GM12891 (cell line): ENCODE data around the gene NRTN.

Experiments
- DNase-seq: peaks from one replicate; pipeline ENCODE4 v3.0.0; 2011; ENCODE audit warnings: low spot score; ENCODE audit not compliant: insufficient read length
- FAIRE-seq: peaks from 2 replicates; lab custom pipeline; 2011; peaks lifted over from hg19 to GRCh38; lab: Jason Lieb, UNC
- PAX5 ChIP-seq: IDR thresholded peaks from 2 replicates; pipeline ENCODE4 v1.6.1; 2011; ENCODE audit warnings: low read length, moderate library complexity, mild to moderate bottlenecking; ENCODE audit not compliant: insufficient read depth, severe bottlenecking
- POLR2A ChIP-seq: IDR thresholded peaks from 2 replicates; pipeline ENCODE4 v1.6.1; 2011; ENCODE audit warnings: low read depth, low read length, control low read depth
- POLR2AphosphoS5 ChIP-seq: IDR thresholded peaks from 2 replicates; pipeline ENCODE4 v1.6.1; 2011; ENCODE audit warnings: low read depth, low read length, control low read depth
- POU2F2 ChIP-seq: IDR thresholded peaks from 2 replicates; pipeline ENCODE4 v1.6.1; 2011; ENCODE audit warnings: low read depth, mild to moderate bottlenecking, control low read depth, low read length, moderate library complexity
- SPI1 ChIP-seq: IDR thresholded peaks from 2 replicates; pipeline ENCODE4 v1.6.1; 2011; ENCODE audit warnings: low read depth, low read length, control low read depth
- TAF1 ChIP-seq: IDR thresholded peaks from 2 replicates; pipeline ENCODE4 v1.6.1; 2011; ENCODE audit warnings: low read depth, low read length, control low read depth

Gene NRTN

DNA sequence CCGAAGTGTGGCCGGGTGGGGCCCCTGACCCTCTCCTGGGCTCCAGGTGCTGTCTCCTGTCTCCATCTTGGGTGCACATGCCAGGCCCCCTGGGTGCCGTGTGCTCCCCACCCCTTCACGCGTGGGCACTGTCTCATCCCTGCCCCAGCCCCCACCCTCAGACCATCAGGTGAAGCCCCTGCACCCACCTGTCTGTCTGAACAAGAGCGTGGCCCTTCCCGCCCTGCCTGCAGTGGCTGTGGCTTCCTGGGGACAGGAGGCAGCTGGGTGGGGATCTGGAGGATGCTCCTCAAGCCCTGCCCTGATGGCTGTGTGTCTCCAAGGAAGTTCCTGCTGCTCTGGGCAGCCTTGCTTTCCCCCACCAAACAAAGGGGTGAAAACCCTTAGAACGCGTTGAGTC, 22.5 kb upstream of the NRTN start:
- no peak for FAIRE-seq
- TF ChIP-seq SPI1 (no peak), PAX5 (no peak), TAF1 (no peak), POLR2A (no peak), POLR2AphosphoS5 (no peak), POU2F2 (no peak)
- no peak for DNase-seq

DNA sequence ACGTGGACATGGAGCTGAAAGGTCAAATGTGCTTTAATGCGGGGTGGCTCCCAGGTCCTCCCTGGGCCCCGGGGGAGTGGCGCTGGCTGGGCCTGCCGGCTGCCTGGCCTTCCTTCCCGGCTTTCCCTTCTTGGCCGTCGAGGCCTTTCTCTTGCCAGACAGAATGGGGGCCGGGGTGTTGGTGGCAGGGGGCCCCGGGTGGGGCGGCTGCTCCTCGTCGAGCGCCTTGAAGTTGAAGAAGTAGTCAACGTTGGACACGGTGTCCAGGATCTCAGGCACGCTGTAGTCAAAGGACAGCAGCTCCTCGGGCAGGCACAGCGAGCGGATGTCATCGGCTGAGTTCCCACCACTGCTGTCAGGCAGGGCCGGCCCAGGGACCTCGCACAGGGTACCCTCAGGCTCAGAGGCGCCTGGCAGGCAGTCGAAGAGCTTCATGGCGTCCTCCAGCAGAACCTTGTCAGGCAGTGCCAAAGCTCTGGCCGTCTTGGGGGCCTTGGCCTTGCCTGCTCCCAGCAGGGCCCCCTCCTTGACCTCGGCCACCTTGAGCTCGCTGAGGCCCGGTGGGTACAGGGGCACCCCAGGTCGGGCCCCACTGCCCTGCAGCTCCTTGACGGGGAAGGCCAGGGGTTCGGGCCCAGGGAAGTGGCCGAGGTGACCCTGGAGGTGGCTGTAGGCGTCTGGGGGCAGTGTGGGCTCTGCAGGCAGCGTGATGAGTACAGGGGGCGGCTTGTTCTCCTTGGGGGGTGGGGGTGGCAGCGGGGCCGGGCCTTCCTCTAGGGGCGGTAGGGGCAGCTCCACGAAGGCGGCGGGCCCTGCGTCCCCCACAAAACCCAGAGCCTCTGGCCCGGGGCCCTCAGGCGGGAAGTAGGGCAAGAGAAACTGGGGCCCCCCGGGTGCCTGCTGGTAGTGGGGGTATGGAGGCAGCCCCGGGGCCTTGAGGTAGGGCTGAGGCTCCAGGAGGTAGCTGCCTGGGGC, 21.6 kb upstream of the NRTN start:
- no peak for DNase-seq
- TF ChIP-seq POU2F2 (no peak), SPI1 (no peak), POLR2A (no peak), TAF1 (no peak), POLR2AphosphoS5 (no peak), PAX5 (no peak)
- no peak for FAIRE-seq

DNA sequence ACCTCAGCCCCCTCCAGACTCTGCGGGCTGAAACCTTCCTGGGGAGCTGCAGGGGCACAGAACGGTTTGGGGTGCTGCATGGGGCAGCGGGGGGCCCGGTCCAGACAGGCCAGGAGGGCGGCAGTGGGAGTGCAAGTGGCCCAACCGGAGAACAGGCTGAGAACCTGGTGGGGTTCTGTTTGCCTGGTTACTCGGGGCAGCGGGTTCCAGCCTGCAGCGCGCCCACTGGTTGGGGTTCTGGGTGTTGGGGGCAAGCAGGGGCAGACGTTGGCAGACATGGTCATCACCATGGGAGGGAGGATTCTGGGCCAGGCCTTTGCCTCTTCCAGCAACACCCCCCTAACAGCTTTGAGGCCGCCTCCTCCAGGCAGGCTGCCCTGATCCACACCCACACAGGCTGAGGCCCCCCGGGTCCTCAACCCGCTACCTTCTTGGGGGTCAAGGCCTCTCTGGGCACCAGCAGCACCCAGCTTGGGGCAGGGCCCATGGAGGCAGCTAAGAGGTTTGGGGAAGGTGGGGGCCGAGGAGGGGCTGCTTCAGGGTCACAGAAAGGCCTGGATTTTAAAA, 20.2 kb upstream of the NRTN start, which contains the start of gene PRR22:
Gene PRR22, minus strand, starts transcription at position 166 of the 567 bp plus-strand sequence. Its CDS starts 86 bp downstream, at position 80.
- DNase-seq (no peak), FAIRE-seq (no peak)
- TF ChIP-seq PAX5 = no peak
- no peak for TF ChIP-seq POLR2A
- no peak for TF ChIP-seq POU2F2
- TF ChIP-seq POLR2AphosphoS5 = no peak
- TF ChIP-seq SPI1 = no peak
- no peak for TF ChIP-seq TAF1

DNA sequence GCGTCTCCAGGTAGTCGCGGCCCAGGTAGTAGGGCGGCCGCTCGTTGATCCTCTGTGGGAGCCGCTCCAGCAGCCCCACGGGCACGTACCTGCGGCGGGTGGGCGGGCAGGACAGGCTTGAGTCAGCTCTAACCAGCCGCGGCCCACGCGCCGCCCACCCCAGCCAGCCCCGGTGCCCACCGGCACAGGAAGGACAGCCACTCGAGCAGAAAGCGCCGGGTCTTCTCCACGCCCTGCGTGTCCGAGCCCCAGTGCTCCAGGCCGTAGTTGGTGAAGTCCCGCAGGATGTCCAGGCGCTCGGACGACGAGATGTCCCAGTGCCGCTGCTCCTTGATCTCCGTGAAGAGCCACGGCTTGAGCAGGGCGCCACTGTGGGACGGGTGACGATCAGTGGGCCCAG, 19.4 kb upstream of the NRTN start:
- no peak for FAIRE-seq
- TF ChIP-seq PAX5 = no peak
- DNase-seq = no peak

DNA sequence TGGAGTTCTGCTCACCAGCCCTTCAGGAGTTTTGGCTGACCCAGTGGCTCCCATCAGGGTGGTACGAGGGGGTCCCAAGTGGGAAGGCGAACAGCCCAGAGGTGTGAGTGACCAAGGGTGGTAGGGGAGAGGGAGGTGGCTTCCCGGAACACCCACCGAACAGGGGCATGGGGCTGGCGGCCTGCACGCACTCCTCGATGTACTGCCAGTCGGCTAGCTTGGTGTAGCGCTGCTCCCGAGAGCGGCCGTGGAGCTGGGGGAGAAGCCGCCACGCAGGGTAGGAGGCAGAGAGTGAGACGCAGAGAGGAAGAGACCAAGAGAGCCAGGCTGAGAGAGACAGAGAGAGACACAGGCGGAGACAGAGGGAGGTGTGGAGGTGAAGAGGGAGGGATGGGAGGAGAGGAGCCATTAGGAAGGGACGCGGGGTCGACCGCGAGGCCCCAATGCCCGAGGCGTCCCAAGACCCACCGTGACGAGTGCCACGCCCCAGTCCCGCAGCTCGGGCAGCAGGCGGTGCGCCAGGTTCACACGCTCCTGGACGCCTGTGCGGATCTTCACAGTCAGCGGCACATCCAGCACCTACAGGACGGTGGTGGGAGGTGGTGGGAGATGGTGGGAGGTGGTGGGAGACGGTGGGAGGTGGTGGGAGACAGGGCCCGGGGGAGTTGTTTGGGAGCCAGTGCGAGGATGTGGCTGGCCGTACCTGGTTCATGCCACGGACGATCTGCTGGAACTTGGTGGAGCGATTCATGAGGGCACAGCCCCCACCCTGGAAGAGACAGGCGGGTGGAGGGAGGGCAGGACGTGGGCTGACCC, 18.1 kb upstream of the NRTN start:
- TF ChIP-seq POU2F2 (no peak), SPI1 (no peak), TAF1 (no peak), POLR2A (no peak), PAX5 (no peak), POLR2AphosphoS5 (no peak)
- no peak for DNase-seq
- FAIRE-seq = no peak

DNA sequence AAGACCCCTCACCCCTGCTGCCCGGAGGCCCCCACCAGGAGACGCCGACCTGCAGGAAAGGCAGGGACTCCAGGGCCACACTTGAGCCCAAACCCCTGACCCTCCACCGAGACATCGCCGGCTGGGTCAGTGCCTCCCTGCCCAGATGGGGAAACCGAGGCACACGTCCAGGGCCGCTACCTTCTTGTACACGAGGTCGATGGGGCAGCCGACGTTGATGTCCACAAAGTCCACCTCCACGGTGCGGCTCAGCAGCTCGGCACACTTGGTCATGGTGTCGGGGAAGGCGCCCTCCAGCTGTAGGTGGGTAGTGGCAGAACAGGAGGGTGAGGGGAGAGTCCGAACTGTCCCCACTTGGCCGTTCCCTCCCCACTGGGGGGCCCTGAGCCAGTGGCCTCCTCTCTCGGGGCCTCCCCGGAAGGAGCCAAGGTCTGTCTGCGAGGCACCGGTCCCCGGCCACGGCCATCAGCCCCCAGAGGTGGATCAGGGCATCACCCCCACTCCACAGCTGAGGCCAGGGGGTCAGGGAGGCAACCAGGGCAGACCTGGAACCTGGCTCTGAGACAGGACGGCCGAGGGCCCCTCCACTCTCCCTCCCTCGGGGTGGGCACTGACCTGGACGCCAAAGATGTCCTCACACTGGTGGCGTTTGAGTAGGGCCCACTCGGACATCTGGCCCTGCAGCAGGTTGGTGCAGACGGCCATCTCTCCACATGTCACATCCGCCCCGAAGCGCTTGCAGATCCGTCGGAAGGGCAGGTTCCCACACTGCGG, 17.3 kb upstream of the NRTN start:
- DNase-seq (no peak), FAIRE-seq (no peak)
- TF ChIP-seq POLR2A (no peak), PAX5 (no peak), TAF1 (no peak), POU2F2 (no peak), SPI1 (no peak), POLR2AphosphoS5 (no peak)

DNA sequence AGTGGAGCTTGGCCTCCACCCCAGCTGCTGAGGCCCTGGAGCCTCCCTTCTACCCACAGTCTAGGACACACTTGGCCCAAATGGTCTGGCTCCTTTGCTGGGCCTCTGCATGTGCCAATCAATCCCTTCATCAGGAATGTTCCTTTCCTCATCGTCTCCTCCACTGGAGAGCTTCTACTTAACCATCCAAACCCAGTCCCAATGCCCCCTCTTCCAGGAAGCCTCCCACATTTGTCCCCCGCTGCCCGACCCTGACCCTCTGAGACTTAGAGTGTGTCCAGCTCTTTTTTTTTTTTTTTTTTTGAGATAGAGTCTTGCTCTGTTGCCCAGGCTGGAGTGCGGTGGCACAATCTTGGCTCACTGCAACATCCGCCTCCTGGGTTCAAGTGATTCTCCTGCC, 16.4 kb upstream of the NRTN start:
- DNase-seq = no peak
- FAIRE-seq = no peak
- TF ChIP-seq POU2F2 (no peak), PAX5 (no peak), TAF1 (no peak), POLR2A (no peak), SPI1 (no peak), POLR2AphosphoS5 (no peak)

DNA sequence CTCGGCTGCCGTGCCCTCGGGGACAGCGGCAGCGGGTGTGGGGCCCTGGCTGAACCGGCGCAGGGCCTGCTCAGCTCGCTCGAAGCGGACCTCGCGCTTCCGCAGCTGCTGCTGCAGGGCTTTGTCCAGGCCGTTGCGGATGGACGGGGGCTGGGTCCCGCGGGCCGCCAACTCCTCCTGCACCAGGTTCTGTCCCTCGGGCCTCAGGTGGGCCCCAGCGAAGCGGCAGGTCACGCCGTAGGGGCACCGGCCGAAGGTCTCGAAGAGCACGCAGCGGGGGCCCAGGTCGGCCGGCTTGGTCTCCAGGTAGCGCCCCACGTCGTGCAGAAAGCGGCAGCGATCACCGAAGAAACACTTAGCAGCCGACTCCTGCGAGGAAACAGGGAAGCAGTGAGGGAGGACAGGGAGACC, 15.5 kb upstream of the NRTN start:
- FAIRE-seq (no peak), DNase-seq (no peak)
- no peak for TF ChIP-seq PAX5
- TF ChIP-seq SPI1 = no peak
- no peak for TF ChIP-seq POLR2AphosphoS5
- TF ChIP-seq TAF1 = no peak
- no peak for TF ChIP-seq POLR2A
- TF ChIP-seq POU2F2 = no peak
